HG02759 (cell line): ENCODE results near the gene NDST1.
"Not testable (repeated sequence)": the region's sequence is repeated elsewhere in the genome, so short reads cannot be mapped to it uniquely, and the experiment has no call there.

Source experiments
- ATAC-seq: cut with Tn5 transposase; IDR thresholded peaks from one replicate; pipeline ENCODE4 v1.9.1; 2021; ENCODE audit warnings: mild to moderate bottlenecking, moderate library complexity; ENCODE audit not compliant: unreplicated experiment

NDST1 gene

GRCh38 chr5:150505816-150506215, 2.1 kb upstream of the NDST1 start:
- ATAC-seq, result no peak

- ATAC-seq, result no peak
Measured at GRCh38 chr5:150506571-150507473, 1.1 kb upstream of the NDST1 start.

GRCh38 chr5:150508277-150508640, 328 bp downstream of the NDST1 start:
- no peak for ATAC-seq

- no peak for ATAC-seq
Measured at GRCh38 chr5:150508828-150509227, 897 bp downstream of the NDST1 start.

GRCh38 chr5:150509992-150510391, 2.1 kb downstream of the NDST1 start:
- ATAC-seq, result no peak

GRCh38 chr5:150510460-150511263, 2.7 kb downstream of the NDST1 start:
- no peak for ATAC-seq

GRCh38 chr5:150511578-150512367, 3.8 kb downstream of the NDST1 start:
- ATAC-seq, result no peak

GRCh38 chr5:150512368-150512747, 4.4 kb downstream of the NDST1 start:
- ATAC-seq, result no peak

- no peak for ATAC-seq
Measured at GRCh38 chr5:150513375-150514309, 5.7 kb downstream of the NDST1 start.

- ATAC-seq, result no peak
Measured at GRCh38 chr5:150514708-150515211, 6.8 kb downstream of the NDST1 start.

- ATAC-seq, result no peak
Measured at GRCh38 chr5:150515446-150515845, 7.5 kb downstream of the NDST1 start.

GRCh38 chr5:150516011-150516410, 8.1 kb downstream of the NDST1 start:
- ATAC-seq, result no peak

GRCh38 chr5:150517272-150518152, 9.6 kb downstream of the NDST1 start:
- ATAC-seq, result no peak

GRCh38 chr5:150518712-150519559, 11.0 kb downstream of the NDST1 start:
- ATAC-seq, result not testable (repeated sequence)

- no peak for ATAC-seq
Measured at GRCh38 chr5:150519560-150519945, 11.6 kb downstream of the NDST1 start.

GRCh38 chr5:150519978-150520377, 12.0 kb downstream of the NDST1 start:
- ATAC-seq, result no peak

GRCh38 chr5:150520747-150521521, 13.0 kb downstream of the NDST1 start:
- ATAC-seq, result no peak

- ATAC-seq, result no peak
Measured at GRCh38 chr5:150521522-150521817, 13.5 kb downstream of the NDST1 start.
